ENCODE results near the gene ZNF598. TPM values are rescaled to one million over a fixed set of nuclear protein-coding genes. Genes with fewer than 3 reads are reported as not detected.
A peak's percentile ranks its signal among the peaks of the same experiment; 100 is the strongest.

ZNF598 gene
- 68.0 and 75.8 TPM in 2 replicates for total RNA-seq (2021)
- percentile 56 among the genes with signal in this experiment for Bru-seq, nascent RNA
- percentile 66 among the genes with signal in this experiment for BruChase-seq, experiment 1, labeled RNA remaining after a 2-hour chase
- BruChase-seq, experiment 2, labeled RNA remaining after a 6-hour chase = percentile 77 among the genes with signal in this experiment
- long read RNA-seq, transcript ZNF598-204 (12 exons, 3,371 nt) = major isoform, 6 of 31 reads
- long read RNA-seq, partial matches to known transcripts = 9 of 31 reads
- long read RNA-seq, other reads (novel, unspliced or antisense) = 15 of 31 reads

GRCh38 chr16:2009791-2010510 lies at the start of gene ZNF598:
TSS of gene ZNF598 (minus strand) at chr16:2009821.
- CTCF ChIA-PET = no interaction called here
- BruUV-seq (replicated peaks) = TSS peak; percentile 98
- H3K4me1 ChIP-seq (ENCODE audit: insufficient read depth, low read length, poor library complexity, severe bottlenecking) = peaks cover 38% of the 10 kb centered on the region
- intact Hi-C loops (cut with micrococcal nuclease; ENCODE audit: unreplicated experiment) = loop anchor here (10.0 kb wide), 1 partner anchor 205 kb away; the partner anchor contains the start of genes BRICD5 and PGP
- peaks cover 3% of the 10 kb centered on the region for H3K36me3 ChIP-seq (ENCODE audit: insufficient read depth, low read length, poor library complexity, severe bottlenecking)
- H3K9me3 ChIP-seq (ENCODE audit: low read depth, low read length, poor library complexity, severe bottlenecking) = no peaks in the 10 kb centered on the region
- no peaks in the 10 kb centered on the region for H3K27me3 ChIP-seq (replicated peaks; ENCODE audit: insufficient read depth, low read depth, low read length, poor library complexity)
- peak within 1 kb of the TSS; percentile 93 for H3K27ac ChIP-seq (ENCODE audit: low read depth, low read length, poor library complexity, severe bottlenecking)
- peak; percentile 93 for DNase-seq (ENCODE audit: low spot score)
- POLR2A ChIA-PET (ENCODE audit: low non-redundant PET) = no interaction called here
- TF ChIP-seq EZH2 (IDR thresholded peaks at IDR 0.05; ENCODE audit: borderline replicate concordance, low read depth, low read length, poor library complexity, severe bottlenecking) = no peak
- TF ChIP-seq CTCF (conservative IDR thresholded peaks at IDR 0.05; ENCODE audit: low read depth, low read length) = no peak
- H3K4me3 ChIP-seq (ENCODE audit: low read depth, low read length, poor library complexity, severe bottlenecking) = peak within 1 kb of the TSS; percentile 99

GRCh38 chr16:2058872-2059271 lies 49.3 kb upstream of the ZNF598 start:
- TF ChIP-seq EZH2 (IDR thresholded peaks at IDR 0.05; ENCODE audit: borderline replicate concordance, low read depth, low read length, poor library complexity, severe bottlenecking) (no peak), CTCF (conservative IDR thresholded peaks at IDR 0.05; ENCODE audit: low read depth, low read length) (no peak)
- BruUV-seq (replicated peaks) = no TSS peak
- Histone ChIP-seq H3K36me3 (ENCODE audit: insufficient read depth, low read length, poor library complexity, severe bottlenecking) (no peaks in the 10 kb centered on the region), H3K27me3 (replicated peaks; ENCODE audit: insufficient read depth, low read depth, low read length, poor library complexity) (no peaks in the 10 kb centered on the region), H3K4me3 (ENCODE audit: low read depth, low read length, poor library complexity, severe bottlenecking) (no peak overlapping the region), H3K9me3 (ENCODE audit: low read depth, low read length, poor library complexity, severe bottlenecking) (no peaks in the 10 kb centered on the region), H3K4me1 (ENCODE audit: insufficient read depth, low read length, poor library complexity, severe bottlenecking) (no peaks in the 10 kb centered on the region), H3K27ac (ENCODE audit: low read depth, low read length, poor library complexity, severe bottlenecking) (no peak overlapping the region)
- DNase-seq (ENCODE audit: low spot score) = no peak
- intact Hi-C loops (cut with micrococcal nuclease; ENCODE audit: unreplicated experiment) = no loop called here
- ChIA-PET CTCF (no interaction called here), POLR2A (ENCODE audit: low non-redundant PET) (interaction anchor here (0.6 kb wide), 1 partner anchor 10 kb away, joined by 4 read pairs; no protein-coding TSS in a partner anchor)

GRCh38 chr16:2058420-2058819 lies 48.8 kb upstream of the ZNF598 start:
- Histone ChIP-seq H3K9me3 (ENCODE audit: low read depth, low read length, poor library complexity, severe bottlenecking) (no peaks in the 10 kb centered on the region), H3K27ac (ENCODE audit: low read depth, low read length, poor library complexity, severe bottlenecking) (no peak overlapping the region), H3K4me1 (ENCODE audit: insufficient read depth, low read length, poor library complexity, severe bottlenecking) (no peaks in the 10 kb centered on the region), H3K27me3 (replicated peaks; ENCODE audit: insufficient read depth, low read depth, low read length, poor library complexity) (no peaks in the 10 kb centered on the region), H3K36me3 (ENCODE audit: insufficient read depth, low read length, poor library complexity, severe bottlenecking) (no peaks in the 10 kb centered on the region), H3K4me3 (ENCODE audit: low read depth, low read length, poor library complexity, severe bottlenecking) (no peak overlapping the region)
- CTCF ChIA-PET = no interaction called here
- no TSS peak for BruUV-seq (replicated peaks)
- intact Hi-C loops (cut with micrococcal nuclease; ENCODE audit: unreplicated experiment) = no loop called here
- no peak for DNase-seq (ENCODE audit: low spot score)
- POLR2A ChIA-PET (ENCODE audit: low non-redundant PET) = interaction anchor here (0.6 kb wide), 1 partner anchor 10 kb away, joined by 4 read pairs; no protein-coding TSS in a partner anchor
- TF ChIP-seq EZH2 (IDR thresholded peaks at IDR 0.05; ENCODE audit: borderline replicate concordance, low read depth, low read length, poor library complexity, severe bottlenecking) (no peak), CTCF (conservative IDR thresholded peaks at IDR 0.05; ENCODE audit: low read depth, low read length) (no peak)
